ENCODE data around the gene APH1B.

GRCh38 chr15:63232943-63233342 is 44.5 kb upstream of the APH1B start:
- TF ChIP-seq ZBTB1 (tag by site-specific recombination; IDR thresholded peaks at IDR 0.05) (no peak), REST (tag by site-specific recombination; IDR thresholded peaks at IDR 0.05) (no peak)
